D721Med (cell line): Measurements from ENCODE around the gene BLOC1S1.
A peak's percentile ranks its signal among the peaks of the same experiment; 100 is the strongest.

Experiments
- DNase-seq: peaks from one replicate; pipeline ENCODE4 v3.0.0; 2011; ENCODE audit warnings: low spot score; ENCODE audit not compliant: insufficient read length
- FAIRE-seq: peaks from 2 replicates; lab custom pipeline; 2011; peaks lifted over from hg19 to GRCh38; lab: Jason Lieb, UNC
- TF ChIP-seq, protein P1 (sequence below): IDR thresholded peaks from 2 replicates; pipeline ENCODE4 v1.5.1; 2012; ENCODE audit warnings: mild to moderate bottlenecking, control low read depth; ENCODE audit not compliant: insufficient read depth; ENCODE audit errors: missing control alignments

Gene BLOC1S1

DNA sequence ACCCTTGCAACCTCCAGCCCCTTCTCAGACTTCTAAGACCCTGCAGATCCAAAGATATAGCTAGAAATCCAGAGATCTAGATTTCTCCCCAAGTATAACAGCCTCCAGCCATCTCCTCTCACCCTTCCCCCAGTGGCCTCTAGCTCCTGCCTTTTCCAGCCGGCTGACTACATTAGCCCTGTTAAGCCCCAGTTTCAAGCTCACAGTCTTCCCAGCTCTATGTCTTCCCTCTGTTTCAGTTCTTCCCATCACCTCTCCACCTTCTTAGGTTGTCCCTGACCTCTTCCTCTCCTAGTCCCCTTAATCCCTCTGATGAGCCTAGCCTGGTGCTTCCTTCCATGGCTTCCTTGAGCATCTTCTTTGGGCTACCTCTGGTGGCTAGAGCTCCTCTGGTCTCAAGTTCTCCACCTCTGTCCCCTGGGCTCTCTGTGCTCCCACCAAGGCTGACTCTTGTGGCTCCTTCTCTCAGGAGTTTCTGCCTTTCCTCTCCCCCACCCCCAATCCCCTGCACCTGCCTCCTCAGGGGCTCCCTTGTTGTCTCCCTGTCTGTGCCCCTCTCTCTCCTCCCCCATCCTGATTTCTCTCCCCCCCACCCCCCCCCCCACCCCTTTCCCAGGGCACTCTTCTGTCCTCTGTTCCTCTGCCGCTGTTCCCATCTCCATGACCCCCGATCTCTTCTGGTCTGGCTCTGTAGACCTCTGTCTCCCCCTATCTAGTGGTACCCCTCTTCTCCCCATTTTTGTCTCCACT lies 26.3 kb downstream of the BLOC1S1 start:
- FAIRE-seq (no peak), DNase-seq (no peak)
- TF ChIP-seq, protein P1, sequence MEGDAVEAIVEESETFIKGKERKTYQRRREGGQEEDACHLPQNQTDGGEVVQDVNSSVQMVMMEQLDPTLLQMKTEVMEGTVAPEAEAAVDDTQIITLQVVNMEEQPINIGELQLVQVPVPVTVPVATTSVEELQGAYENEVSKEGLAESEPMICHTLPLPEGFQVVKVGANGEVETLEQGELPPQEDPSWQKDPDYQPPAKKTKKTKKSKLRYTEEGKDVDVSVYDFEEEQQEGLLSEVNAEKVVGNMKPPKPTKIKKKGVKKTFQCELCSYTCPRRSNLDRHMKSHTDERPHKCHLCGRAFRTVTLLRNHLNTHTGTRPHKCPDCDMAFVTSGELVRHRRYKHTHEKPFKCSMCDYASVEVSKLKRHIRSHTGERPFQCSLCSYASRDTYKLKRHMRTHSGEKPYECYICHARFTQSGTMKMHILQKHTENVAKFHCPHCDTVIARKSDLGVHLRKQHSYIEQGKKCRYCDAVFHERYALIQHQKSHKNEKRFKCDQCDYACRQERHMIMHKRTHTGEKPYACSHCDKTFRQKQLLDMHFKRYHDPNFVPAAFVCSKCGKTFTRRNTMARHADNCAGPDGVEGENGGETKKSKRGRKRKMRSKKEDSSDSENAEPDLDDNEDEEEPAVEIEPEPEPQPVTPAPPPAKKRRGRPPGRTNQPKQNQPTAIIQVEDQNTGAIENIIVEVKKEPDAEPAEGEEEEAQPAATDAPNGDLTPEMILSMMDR, result no peak

DNA sequence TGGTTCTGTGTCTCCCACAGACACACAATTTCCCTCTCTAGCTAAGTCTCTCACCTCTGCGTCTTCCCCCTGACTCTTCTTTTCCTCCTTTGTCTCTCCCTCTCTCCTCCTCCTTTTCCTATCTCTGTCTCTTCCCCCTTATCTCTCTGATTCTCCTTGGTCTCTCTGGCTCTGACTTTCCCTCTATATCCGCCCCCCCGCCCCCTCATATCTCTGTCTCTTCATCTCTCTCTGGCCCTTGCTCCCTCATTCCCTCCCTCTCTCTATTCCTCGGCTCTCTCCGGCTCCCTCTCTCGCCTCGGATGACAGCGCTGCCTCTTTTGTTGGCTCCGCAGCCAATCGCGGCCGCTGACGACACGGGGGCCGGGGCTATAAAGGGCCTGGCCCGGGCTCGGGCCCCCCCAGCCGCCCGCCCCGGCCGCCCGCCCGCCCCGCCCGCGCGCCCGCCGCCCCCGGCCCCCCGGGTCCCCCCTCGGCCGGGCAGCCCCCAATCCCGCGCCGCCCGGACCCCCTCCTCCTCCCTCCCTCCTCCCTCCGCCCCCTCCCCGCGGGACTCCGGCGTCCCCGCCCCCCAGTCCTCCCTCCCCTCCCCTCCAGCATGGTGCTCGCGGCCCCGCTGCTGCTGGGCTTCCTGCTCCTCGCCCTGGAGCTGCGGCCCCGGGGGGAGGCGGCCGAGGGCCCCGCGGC lies 27.0 kb downstream of the BLOC1S1 start, which contains the start of gene GDF11:
TSS of gene GDF11 (plus strand) at position 404 of the 687 bp plus-strand sequence. CDS start at position 599, 195 bp downstream.
- DNase-seq (peak; percentile 80), FAIRE-seq (no peak)
- TF ChIP-seq, protein P1, result no peak

DNA sequence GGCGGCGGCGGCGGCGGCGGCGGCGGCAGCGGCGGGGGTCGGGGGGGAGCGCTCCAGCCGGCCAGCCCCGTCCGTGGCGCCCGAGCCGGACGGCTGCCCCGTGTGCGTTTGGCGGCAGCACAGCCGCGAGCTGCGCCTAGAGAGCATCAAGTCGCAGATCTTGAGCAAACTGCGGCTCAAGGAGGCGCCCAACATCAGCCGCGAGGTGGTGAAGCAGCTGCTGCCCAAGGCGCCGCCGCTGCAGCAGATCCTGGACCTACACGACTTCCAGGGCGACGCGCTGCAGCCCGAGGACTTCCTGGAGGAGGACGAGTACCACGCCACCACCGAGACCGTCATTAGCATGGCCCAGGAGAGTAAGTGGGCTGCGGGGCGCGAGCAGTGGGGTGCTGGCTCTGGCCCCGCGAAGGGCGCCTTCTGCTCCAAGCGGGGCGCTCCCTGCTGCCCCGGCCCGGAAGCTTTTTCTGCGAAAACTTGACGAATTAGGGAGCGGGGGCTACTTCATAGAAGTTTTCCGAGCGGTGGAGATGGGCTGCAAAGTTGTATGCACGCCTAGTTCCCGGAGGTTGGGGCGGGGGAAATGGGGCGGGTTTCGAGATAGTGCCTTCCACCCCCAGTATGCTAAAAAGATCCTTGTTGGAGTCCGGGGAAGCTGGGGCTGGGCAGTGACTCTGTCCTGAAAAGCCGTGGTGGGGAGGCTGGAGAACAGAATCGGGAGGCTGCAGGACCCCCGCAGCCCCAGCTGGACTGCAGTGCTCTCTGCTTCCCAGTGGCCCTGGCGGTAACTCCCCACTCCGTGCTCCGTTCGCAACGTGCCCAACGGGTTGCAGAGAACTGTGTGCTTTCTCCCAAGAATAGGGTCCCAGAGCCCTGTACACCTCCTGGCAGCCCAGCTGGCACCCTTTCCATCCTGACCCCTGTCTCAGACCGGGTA lies 27.8 kb downstream of the BLOC1S1 start:
- TF ChIP-seq, protein P1, result no peak
- no peak for FAIRE-seq
- DNase-seq, result no peak

DNA sequence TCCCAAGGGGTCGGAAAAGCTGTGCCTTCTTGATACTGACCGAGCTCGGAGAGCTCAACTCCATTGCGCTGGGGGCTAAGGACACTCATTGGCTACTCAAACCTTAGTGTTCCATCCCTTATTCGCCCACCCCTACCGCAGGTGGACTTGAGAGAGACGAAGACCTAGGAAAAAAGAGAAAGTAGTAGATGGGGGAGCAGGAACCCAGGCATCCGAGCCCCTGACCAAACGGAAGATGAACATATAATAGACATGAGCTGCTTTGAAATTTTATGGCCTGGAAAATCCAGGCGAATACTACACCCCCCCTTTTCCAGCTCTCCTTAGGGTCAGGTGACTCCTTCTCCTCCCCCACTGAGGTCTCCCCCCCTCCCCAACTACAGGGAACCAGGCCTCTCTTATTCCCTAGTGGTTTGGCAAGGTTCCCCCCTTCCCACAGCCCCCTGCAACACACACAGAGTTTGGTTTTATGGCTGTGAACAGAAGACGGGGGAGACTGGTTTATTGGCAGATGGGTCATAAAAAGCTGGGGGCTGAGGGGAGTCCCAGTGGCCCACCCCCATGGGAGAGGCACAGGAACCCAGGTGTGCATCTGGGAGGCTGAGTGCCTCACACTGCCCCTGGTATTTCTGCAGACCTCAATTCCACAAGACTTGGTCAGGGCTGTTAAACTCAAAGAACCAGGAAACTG lies 28.6 kb downstream of the BLOC1S1 start:
- TF ChIP-seq, protein P1, result no peak
- FAIRE-seq, result no peak
- no peak for DNase-seq

DNA sequence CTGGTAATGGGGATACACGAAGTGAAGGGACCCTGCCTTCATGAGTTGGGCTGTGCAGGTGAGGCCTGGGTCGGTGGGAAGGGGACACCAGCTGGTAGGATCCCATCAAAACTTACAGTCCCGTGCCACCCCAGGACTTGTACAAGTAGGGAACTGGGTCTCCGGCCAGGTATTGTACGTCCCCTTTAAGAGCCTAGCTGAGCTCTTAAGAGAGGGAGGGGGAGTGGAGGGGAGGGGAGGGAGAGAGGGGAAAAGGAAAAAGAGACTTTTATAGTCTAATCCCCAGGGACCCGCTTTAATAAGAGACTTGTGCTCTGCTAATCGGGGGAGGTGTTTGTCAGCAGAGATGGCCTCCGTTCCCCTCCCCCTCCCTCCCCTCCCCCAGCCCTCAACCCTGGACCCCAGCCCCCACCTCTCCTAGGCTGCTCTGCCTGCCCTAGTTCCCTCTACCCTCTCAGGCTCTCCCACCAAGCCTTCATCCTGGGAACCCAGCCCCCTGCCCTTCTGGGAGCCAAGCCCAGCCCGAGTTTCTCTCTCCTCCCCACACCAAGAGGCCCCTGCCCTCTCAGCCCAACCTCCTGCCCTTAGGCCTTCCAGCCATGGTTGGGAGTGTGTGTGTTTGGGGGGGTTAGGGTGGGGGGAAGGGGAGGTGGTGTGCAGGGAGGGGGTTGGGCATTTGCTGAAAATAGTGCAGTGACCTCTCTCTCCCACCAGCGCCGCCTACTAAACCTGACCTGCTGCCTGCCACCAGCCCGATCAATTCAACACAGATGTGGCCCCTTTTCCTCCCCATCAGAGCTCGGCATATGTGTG lies 29.7 kb downstream of the BLOC1S1 start:
- DNase-seq, result peak; percentile 51
- TF ChIP-seq, protein P1, result no peak

More for the DNA sequence above, 29.7 kb downstream of the BLOC1S1 start:
- FAIRE-seq, result no peak
